NCI-H2196 (cell line): ENCODE measurements around the gene TAS2R4.
A peak's percentile ranks its signal among the peaks of the same experiment; 100 is the strongest.
"Not testable (repeated sequence)": the region's sequence is repeated elsewhere in the genome, so short reads cannot be mapped to it uniquely, and the experiment has no call there.

Source experiments
- DNase-seq: peaks from one replicate; lab custom pipeline; 2025; ENCODE audit not compliant: unreplicated experiment; lab: John Stamatoyannopoulos, UW

TAS2R4 gene, protein sequence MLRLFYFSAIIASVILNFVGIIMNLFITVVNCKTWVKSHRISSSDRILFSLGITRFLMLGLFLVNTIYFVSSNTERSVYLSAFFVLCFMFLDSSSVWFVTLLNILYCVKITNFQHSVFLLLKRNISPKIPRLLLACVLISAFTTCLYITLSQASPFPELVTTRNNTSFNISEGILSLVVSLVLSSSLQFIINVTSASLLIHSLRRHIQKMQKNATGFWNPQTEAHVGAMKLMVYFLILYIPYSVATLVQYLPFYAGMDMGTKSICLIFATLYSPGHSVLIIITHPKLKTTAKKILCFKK

DNA sequence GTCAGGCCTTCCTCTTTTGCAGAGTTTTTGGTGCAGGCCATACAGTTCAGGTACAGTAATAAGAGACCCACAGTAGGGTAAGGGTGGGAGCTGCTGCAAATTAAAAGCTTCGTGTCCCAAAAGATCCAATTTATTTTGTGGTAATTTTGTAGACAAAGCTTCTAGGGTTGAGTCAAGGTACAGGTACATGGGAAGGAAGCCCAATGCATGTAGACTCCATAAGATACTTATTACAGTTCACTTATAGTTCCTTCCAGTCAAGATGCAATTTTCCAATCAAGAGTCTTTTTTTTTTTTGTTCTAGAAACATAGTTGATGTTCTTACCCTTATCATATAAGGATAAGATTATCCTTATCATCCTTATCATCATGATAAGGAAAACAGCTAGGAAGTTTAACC, at the start of gene TAS2R4:
TSS of gene TAS2R4 (plus strand) at position 301 of the 400 bp plus-strand sequence. CDS start 1,815 bp downstream, outside the sequence.
- DNase-seq = no peak

DNA sequence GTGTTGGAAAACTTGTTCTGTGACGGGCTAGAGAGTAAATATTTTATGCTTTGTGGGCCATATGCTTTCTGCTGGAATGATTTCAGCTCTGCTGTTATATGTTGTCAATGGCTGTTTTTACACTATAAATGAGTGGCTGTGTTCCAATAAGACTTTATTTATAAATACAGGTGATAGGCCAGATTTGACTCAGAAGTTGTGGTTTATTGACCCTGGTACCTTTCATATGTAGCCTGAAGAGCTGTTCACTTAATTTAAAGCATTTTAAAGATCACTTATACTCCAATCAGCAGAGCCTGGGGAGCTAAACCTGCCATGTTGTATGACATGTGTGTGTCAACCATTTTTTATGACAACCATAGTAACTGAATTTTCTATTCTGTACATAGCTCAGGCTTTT, 47.5 kb upstream of the TAS2R4 start:
- DNase-seq = no peak

DNA sequence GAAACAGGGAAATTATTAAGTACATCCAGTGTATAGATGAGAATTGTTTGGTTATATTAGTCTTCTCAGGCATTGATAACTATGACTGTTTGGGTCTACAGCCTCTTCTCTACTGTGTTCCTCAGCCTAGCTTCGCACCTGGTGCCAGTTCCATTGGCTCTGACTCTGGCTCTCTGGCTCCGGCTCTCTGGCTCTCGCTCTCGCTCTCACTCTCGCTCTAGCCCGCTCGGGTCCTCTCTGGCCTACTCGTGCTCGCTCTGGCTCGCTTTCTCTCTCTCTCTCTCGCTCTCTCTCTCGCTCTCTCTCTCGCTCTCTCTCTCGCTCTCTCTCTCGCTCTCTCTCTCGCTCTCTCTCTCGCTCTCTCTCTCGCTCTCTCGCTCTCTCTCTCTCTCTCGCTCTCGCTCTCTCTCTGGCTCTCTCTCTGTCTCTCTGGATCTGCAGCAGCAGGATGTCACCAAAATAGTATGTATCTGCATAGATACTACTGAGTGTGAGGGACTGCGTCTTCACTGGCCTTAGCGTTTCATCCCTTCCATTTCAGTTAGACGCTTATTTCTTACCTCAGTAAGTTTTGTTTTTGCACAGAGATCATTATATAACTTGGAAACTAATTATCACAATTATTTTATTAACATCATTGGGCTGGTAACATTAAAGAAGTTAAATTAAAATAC, 44.9 kb upstream of the TAS2R4 start:
- DNase-seq = no peak

DNA sequence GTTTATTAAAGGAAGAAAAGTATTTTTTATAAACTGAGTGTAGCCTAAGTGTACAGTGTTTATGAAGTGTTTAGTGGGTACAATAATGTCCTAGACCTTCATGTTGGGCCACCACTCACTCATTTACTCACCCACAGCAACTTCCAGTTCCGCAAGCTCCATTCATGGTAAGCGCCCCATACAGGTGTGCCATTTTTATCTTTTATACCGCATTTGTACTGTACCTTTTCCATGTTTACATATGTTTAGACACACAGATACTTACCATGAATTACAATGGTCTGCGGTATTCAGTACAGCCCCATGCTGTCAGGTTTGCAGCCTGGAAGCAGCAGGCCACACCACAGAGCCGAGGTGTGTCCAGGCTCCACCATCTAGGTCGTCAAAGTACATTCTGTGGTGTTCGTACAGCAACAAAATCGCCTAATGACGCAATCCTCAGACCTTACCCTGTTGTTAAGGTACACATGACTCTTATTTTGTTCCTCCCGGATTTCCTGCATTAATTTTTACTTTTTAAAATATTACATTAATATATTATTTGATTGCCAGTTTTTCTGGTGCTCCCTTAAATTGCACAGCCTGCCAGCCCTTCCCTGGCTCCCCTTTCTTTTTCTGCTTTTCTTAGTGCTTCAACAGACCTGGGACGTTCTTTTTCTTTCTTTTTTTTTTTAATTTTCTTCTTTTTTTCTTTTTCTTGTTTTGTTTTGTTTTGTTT, 39.2 kb upstream of the TAS2R4 start:
- DNase-seq = peak; percentile 35

DNA sequence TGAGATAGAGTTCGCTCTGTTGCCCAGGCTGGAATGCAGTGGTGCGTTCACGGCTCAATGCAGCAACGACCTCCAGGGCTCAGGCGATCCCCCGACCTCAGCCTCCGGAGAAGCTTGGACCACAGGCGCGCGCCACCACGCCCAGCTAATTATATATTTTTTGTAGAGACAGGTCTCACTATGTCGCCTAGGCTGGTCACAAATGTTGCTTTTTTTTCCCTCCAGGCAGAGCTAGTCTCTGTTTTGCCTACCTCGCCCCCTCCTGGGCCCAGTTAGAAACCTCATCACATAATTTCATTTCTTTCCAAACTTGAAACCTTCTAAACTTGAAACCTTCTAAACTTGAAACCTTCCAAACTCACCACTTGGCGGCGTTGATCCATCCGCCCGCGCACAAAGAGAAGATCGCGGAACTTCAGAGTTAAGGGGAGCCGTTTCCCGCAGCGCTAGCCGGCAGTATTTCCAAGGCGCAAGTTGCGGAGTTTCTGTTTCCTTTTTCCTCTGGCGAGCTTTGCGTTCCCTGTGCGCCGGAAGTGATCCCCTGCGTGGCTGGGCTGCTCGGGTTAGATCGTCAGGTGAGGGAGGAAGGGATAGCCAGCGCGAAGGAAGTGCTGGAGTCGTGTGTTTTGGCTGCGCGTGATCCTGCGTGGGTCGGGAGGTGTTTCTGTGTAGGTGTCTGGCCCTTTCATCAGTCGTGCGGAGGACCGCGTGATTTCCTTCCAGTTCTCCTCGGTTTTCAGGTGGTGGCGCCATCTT, 38.5 kb upstream of the TAS2R4 start, which contains the start of gene SSBP1:
TSS of gene SSBP1 (plus strand) at position 523 of the 756 bp plus-strand sequence. CDS start 809 bp downstream, outside the sequence.
- DNase-seq = peak; percentile 97

DNA sequence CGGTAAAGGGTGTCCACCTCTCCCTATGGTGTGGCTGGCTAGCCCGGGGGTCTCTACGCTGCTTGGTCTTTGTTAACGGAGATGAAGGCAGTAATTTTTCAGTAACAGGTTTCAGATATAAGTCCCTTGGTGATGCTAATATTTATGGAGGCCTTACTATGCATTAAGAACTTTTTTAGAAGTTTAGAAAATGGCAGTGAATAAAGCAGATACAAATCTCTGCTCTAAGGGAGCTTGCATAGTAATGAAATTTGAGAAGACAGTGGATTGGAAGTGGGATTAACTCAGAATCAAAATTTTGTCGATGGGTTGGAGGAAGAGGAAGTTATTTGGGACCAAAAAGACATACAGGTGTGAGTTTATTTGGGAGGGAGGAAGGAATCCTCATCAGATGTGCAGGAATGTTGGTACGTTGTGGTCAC, 37.9 kb upstream of the TAS2R4 start:
- no peak for DNase-seq

DNA sequence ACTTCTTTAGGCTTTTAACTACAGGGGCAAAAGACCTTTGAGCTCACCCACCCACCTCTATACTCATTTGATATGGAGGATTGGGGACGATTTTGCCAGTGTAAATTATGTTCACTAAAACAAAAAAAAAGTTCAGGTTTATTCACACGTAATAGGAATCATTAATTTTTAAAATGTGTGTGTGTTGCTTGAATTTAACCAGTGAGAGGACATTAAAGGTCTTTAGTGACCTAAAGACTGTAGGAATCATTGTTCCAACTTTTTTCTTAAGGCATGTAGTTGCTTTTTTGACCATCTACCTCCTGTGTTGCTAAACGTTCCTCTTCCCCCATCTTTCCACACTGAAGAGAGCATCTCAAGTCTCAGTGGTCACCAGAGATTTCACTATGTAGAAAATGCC, 37.2 kb upstream of the TAS2R4 start:
- DNase-seq = no peak

DNA sequence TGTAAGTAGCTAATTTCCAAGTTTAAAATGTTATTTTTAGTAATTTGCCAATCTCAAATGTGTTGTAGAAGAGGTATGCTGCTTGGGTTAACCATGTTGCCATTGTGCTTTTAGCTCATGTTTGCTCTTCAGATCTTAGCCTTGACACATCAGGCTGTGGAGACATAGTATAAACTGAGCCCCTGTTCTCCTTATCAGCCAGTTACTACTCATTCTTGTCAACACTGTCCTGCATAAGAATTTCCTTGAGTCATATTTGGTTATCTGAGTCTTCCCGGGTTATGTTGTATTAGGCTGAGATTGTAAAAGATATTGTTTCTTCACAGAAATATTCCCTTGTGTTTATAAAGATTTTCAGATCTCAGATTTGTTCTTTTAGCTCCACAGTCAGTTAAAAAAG, 34.2 kb upstream of the TAS2R4 start:
- no peak for DNase-seq

DNA sequence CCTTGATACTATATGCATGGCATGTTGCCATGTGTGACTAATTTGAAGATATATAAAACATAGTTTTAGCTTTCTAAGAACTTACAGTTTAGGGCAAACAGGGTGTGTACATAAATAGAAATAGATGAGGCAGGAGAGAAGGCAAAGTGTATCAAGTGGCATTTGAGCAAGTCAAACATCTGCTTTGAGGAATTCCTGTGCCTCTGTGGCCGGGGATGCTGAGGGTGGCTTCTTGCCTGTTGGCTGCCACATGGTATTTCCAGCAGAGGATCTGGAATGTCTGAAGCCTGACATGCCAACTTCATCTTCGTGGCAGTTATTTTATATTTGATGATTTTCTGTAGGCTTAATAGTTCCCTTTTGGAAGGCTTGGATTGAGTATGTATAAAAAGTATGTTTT, 32.3 kb upstream of the TAS2R4 start:
- no peak for DNase-seq

DNA sequence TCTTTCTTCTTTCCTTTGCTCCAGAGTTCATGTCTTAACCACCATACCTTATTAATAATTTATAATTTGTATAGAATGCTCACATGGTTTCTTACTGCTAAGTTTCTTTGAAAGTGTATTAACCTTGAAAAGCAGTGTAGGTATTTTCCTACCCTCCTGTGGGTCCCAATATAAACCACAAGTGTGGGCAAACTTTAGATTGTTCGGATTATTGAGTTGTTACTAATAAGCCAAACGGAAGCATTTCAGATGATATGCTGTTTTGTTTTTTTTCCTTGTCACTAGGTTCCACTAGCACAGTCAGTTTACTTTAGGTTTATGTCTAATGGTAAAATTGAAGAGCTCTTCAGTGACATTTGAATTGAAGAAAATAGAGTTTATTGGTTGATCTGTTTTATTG, 28.1 kb upstream of the TAS2R4 start:
- DNase-seq = no peak

DNA sequence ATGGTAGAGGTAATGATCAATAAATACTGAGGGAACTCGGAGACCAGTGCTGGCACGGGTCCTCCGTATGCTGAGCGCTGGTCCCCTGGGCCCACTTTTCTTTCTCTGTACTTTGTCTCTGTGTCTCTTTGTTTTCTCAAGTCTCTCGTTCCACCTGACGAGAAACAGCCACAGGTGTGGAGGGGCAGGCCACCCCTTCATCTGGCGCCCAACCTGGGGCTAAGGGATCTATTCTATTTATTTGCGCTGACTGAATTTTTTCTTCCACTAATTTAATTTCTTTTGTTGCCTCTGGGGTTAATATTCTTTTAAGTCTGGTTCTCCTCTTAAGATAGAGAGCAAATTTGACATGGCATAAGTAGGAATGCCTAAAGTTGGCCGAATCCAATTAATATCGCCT, 24.6 kb upstream of the TAS2R4 start:
- DNase-seq = not testable (repeated sequence)

DNA sequence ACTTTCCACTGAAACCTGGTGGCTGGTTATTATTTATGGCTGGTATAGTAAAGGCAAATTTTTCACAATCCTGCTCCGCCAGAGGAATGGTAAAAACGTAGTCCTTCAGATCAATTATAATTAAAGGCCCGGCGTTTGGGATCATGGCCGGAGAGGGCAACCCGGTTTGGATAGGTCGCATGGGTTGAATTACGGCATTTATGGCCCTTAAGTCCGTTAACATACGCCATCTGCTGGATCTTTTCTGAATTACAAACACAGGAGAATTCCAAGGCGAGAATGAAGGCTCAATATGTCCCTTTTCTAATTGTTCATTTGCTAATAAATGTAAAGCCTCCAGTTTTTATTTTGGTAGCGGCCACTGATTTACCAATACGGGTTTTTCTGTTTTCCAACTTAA, 23.8 kb upstream of the TAS2R4 start:
- DNase-seq = peak; percentile 5

DNA sequence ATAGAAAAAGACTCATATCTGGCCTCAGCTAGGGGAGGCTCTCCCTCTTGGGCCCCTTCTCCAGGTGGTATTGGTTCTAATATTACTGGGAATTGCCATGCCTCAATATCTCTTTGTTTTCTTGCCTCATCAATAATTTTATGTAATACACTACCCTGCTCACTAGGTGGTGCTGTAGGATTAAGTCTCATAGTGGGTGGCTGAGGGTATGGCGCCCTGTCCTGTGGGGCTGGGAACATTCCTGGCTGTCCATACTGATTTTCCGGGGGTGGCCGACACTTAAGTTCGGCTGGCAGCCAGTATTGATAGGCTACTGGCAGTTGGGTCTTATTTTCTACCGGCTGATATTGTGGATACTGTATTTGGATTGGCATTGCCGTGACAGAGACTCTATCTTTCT, 21.5 kb upstream of the TAS2R4 start:
- peak; percentile 25 for DNase-seq

DNA sequence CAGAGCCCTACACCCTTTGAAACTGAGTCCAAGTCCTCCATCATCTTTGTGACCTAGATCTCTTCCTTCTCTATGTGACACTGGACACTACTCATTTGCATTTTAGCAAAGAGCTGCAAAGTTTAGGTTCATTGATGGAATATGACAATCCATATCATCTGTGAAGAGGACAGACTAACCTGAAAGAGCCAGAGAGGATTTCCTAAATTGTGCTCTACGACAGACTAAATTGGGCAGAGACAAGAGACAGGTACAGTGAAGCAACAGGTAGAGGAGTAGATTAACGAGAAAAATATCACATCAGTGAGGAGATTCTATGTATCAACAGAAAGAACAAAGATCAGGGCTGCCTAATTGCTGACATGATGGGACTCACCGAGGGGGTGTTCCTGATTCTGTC, 12.7 kb upstream of the TAS2R4 start, which contains the start of gene TAS2R3:
TSS of gene TAS2R3 (plus strand) at position 301 of the 400 bp plus-strand sequence. CDS start at position 363, 62 bp downstream.
- DNase-seq = no peak

DNA sequence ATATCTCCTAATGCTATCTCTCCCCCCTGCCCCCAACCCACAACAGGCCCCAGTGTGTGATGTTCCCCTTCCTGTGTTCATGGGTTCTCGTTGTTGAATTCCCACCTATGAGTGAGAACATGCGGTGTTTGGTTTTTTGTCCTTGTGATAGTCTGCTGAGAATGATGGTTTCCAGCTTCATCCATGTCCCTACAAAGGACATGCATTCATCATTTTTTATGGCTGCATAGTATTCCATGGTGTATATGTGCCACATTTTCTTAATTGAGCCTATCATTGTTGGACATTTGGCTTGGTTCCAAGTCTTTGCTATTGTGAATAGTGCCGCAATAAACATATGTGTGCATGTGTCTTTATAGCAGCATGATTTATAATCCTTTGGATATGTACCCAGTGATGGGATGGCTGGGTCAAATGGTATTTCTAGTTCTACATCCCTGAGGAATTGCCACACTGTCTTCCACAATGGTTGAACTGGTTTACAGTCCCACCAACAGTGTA, 6.3 kb upstream of the TAS2R4 start:
- not testable (repeated sequence) for DNase-seq

DNA sequence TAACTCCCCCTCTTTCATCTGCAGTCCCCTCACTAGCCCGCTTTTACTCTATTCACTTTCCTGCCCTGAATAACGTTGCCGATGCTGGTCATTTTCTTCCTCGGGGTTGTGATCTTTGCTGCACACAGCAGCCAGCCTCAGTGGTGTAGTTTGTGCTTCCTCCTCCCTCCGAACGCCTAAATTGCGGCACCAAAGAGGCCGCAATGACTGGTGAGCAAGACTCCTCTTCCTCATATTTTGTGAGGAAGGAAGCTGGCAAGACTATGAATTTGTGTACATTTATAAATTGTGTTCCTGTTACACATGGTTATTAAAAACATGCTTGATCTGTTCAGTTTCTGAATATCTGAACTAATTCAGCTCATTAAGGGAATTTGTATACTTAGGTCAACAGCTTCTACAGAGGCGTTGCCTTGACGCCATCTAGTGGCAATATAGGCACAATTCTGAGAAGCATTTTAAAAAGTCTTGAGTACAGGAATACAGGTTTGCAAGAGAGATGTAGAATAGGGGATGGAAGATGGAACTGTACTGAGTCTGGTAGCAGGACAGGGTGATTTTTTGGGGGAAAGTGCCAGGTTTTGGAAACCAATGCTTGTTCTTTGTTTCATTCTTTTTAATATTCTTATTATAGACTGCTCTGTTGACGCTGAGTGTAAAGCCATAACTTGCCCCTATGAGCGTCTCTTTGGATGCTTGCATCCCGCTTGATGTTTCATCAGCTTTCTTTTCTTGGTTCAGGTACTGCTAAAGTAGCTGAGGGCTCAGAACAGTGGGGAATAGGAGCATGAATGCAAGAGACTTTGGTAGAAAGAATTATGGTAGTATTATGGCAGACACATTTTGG, 9.5 kb downstream of the TAS2R4 start:
- DNase-seq = peak; percentile 70

DNA sequence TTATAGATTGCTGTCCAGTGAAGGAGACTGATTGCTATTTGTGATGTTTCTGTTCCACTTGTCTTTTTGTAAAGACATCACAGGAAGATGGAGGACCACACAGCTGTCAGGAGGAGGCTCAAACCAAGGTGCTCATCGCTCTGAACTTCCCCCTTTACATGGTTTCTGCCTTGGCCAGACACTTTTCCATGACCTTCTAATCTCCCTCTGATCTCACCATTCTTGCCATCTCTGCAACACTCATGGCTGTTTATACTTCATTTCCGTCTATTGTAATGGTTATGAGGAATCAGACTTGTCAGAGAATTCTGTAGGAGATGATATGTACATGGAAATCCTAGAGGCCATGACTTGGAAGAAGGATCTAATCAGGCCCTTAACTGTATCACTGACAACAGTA, 11.8 kb downstream of the TAS2R4 start:
- DNase-seq = no peak

DNA sequence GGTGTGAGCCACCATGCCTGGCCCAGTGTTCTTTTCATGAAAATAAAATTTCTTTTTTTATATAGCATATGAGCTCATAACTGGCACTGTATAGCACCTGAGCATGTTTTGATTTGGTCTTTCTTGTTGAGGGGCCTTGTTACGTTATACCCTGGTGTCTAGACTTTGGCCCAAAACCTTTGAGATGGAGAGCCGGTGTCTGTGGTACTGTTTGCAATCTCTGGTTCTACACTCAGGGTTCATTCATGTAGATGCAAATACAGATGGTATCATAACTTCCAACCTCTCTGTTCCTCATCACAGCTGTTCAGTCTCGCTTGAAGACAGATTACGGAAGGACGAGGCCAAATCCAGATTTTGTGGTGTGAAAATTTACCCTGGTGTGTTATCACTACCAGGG, 13.4 kb downstream of the TAS2R4 start, which contains the start of gene TAS2R5:
TSS of gene TAS2R5 (plus strand) at position 301 of the 400 bp plus-strand sequence. CDS start 145 bp downstream, outside the sequence.
- DNase-seq = no peak

DNA sequence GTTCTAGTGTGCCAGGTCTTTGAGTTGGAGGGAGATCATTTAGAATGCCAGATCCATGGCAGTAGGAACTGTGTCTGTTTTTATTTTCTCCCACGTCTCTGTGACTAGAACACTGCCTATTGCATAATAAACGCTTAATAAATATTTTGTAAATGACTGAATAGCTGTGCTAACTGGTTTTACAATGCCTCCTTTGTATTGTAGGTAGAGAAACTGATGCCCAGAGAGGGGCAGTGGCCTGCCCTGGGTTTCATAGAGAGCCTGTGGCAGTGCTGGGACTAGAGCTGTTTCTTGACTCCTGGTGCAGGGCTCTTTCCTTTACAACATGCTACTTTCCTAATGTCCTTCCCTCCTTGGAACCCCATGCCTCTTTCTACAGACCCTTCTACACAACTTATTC, 16.1 kb downstream of the TAS2R4 start:
- no peak for DNase-seq

DNA sequence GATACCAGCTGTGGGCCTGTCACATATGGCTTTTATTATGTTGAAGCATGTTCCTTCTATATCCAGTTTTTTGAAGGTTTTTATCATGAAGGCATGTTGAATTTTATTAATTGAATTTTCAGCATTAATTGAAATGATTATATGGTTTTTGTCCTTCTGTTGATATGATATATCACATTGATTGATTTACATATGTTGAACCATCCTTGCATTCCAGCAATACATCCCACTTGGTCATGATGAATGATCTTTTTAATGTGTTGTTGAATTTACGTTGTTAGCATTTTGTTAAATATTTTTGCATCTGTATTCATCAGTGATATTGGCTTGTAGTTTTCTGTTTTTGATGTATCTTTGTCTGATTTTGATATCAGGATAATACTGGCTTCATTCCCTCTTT, 43.6 kb downstream of the TAS2R4 start:
- no peak for DNase-seq
